Stimulated activated CD4-positive, alpha-beta T cell treated with anti-CD3 and anti-CD28 coated beads, Interleukin-1b, Interleukin-23, amount 100 ng/mL, for 4 hours (primary cell): ENCODE data around the gene COL23A1.

Source experiments
- DNase-seq, 2 donors: peaks; one replicate each; pipeline ENCODE4 v3.0.0-alpha.2; 2020; ENCODE audit warnings: low read depth in 2 of 2

Gene COL23A1

GRCh38 chr5:178435321-178436238, 154.6 kb downstream of the COL23A1 start:
- DNase-seq: no peak

- no peak for DNase-seq
Observed at GRCh38 chr5:178434851-178435250, 155.3 kb downstream of the COL23A1 start.

- no peak for DNase-seq
Observed at GRCh38 chr5:178434016-178434761, 156.0 kb downstream of the COL23A1 start.

- DNase-seq: no peak
Observed at GRCh38 chr5:178433273-178433775, 156.9 kb downstream of the COL23A1 start.

GRCh38 chr5:178432421-178433272, 157.5 kb downstream of the COL23A1 start:
- no peak for DNase-seq

GRCh38 chr5:178431782-178432165, 158.4 kb downstream of the COL23A1 start:
- no peak for DNase-seq

- DNase-seq: no peak
Observed at GRCh38 chr5:178431063-178431781, 159.0 kb downstream of the COL23A1 start.

- DNase-seq: no peak
Observed at GRCh38 chr5:178430186-178431062, 159.8 kb downstream of the COL23A1 start.

GRCh38 chr5:178429491-178430185, 160.6 kb downstream of the COL23A1 start:
- no peak for DNase-seq

GRCh38 chr5:178429156-178429468, 161.1 kb downstream of the COL23A1 start:
- DNase-seq: no peak

GRCh38 chr5:178428341-178429155, 161.6 kb downstream of the COL23A1 start:
- no peak for DNase-seq

- no peak for DNase-seq
Observed at GRCh38 chr5:178427576-178428197, 162.5 kb downstream of the COL23A1 start.

GRCh38 chr5:178426326-178427130, 163.7 kb downstream of the COL23A1 start:
- DNase-seq: no peak

GRCh38 chr5:178425621-178426068, 164.5 kb downstream of the COL23A1 start:
- no peak for DNase-seq

- DNase-seq: no peak
Observed at GRCh38 chr5:178424810-178425177, 165.4 kb downstream of the COL23A1 start.

- no peak for DNase-seq
Observed at GRCh38 chr5:178423901-178424809, 166.0 kb downstream of the COL23A1 start.
